Fibroblast of skin of right biceps (primary cell): ENCODE results near the gene OR2L5.

ENCODE experiments used
- DNase-seq: peaks from one replicate; pipeline ENCODE4 v3.0.0-alpha.2; 2013

OR2L5 gene, protein sequence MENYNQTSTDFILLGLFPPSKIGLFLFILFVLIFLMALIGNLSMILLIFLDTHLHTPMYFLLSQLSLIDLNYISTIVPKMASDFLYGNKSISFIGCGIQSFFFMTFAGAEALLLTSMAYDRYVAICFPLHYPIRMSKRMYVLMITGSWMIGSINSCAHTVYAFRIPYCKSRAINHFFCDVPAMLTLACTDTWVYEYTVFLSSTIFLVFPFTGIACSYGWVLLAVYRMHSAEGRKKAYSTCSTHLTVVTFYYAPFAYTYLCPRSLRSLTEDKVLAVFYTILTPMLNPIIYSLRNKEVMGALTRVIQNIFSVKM

GRCh38 chr1:248013229-248013710 lies at the start of gene OR2L5:
Gene OR2L5, plus strand, starts transcription at chr1:248013660. Its CDS starts 8,288 bp downstream, at chr1:248021948.
- DNase-seq, result no peak

GRCh38 chr1:247964933-247965332 lies 48.5 kb upstream of the OR2L5 start, which contains the start of gene OR2AK2:
Gene OR2AK2, plus strand, starts transcription at chr1:247965233. Its CDS starts 144 bp downstream, at chr1:247965377.
- no peak for DNase-seq

- DNase-seq, result no peak
Measured at GRCh38 chr1:247966532-247967204, 46.8 kb upstream of the OR2L5 start.

DNA sequence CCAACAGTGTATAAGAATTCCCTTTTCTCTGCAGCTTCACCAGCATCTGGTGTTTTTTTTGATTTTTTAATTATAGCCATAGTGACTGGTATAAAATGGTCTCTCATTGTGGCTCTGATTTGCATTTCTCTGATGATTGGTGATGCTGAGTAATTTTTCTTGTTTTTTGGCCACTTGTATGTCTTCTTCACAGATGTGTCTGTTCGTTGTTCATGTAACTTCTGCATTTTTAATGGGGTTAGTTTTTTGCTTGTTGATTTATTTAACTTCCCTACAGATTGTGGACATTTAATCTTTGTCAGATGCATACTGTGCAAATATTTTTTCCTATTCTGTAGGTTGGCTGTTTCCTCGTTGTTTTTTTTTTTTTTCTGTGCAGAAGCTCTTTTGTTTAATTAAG lies 20.5 kb upstream of the OR2L5 start:
- no peak for DNase-seq

DNA sequence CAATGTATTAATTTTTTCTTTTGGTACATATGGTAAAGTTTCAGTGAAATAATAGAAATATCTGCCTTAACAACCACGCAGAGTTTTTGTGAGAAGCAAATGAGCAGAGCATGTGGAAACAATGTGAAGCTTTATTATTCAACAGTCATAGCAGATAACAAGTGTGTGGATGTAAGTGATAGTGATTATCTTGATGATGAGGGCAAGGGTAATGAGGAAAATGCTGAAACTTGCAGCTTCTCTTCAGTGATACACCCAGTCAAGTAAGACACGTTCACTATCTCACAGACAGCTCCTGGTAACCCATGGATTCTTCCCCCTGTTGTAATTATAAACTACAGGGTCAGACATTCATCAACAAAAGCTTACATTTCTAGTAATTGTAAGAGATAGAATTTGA lies 14.6 kb upstream of the OR2L5 start:
- DNase-seq, result no peak

DNA sequence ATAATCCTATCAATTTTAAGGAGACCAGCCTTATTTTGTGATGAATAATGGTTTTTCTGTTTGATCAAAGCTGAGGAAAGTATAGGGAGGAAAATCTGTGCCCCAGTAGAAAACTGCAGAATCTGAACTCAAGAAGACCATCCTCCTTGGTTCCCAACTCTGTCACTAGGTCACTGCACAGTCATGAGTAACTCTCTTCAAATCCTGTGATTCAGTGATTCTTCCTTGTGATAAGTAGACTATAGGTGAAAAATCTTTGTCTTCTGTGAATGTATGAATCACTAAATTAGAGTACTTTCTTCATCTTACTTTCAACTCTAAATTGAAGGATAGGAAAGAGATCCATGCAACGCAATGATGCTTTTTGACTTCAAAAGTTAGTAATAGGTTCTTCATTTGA lies 13.3 kb upstream of the OR2L5 start:
- no peak for DNase-seq

DNA sequence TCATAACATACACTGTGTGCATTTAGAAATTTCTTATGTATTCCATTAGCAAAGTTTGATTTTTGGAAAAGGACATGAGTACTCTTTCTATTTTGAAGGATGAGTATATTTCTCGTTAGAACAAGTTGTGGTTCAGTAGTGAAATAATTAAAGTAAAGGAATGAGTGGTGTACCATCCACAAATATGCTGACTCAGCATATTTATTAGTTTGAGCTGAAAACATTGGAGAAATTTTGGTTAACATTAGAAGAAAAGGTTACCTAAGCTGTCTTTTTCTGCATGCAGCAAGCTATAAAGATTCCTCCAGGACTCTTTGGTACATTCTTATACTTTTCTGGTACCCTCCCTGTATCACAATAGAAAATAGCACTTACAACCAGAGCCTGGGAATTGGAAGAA lies 5.7 kb upstream of the OR2L5 start:
- DNase-seq, result no peak

DNA sequence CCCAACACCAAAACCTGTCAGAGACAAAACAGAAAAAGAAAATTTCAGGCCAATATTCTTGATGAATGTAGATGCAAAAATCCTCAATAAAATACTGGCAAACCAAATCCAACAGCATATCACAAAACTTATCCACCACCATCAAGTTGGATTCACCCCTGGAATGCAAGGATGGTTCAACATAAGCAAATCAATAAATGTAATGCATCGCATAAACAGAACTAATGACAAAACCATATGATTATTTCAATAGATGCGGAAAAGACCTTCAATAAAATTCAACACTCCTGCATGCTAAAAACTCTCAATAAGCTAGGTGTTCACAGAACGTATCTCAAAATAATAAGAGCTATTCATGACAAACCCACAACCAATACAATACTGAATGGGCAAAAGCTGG lies 3.8 kb upstream of the OR2L5 start:
- DNase-seq, result no peak

- DNase-seq, result no peak
Measured at GRCh38 chr1:248015803-248016202, 2.3 kb downstream of the OR2L5 start.

DNA sequence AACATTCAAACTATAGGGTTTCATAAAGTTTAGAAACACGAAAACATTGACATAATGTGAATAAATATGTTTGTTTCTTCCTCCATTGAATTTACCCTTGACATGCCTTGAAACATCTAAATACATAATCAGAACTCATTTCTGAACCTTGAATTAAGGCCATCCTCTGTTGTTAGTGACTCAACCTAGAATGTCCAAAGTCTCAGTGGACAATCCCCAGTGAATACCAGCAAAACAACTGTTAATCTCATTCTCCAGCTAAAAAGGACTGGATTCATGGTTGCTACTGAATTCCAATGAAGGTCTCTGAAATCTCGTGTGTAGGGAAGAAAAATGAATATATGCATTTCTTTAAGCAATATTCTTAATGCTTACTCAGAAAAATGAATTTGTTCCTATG lies 16.3 kb downstream of the OR2L5 start, which contains the start of gene OR2L2:
Gene OR2L2, plus strand, starts transcription at position 301 of the 400 bp plus-strand sequence. CDS start 8,198 bp downstream, outside the sequence.
- no peak for DNase-seq

DNA sequence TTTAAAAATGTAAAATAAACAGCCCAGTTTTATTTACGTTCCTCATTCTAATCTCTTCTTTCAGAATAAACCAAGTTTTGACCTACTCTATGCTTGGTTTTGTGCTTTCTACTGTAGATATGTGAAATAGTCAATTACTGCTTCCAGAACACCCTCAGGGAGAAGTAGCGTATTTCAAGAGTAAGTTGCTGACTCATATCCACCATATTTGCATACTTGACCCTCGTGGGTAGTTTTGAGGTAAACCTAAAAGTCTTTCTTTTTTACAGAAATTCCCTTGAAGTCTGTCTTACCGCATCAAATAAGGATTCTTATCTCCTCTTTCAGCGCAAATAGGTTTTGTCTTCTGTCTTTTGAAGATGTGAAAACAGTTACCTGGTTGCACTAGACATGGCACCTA lies 31.7 kb downstream of the OR2L5 start:
- DNase-seq, result no peak

- DNase-seq, result no peak
Measured at GRCh38 chr1:248046536-248046935, 33.1 kb downstream of the OR2L5 start, which contains the start of gene OR2L3. Gene OR2L3, plus strand, starts transcription at chr1:248046836. Its CDS starts 13,846 bp downstream, at chr1:248060682.

GRCh38 chr1:248047008-248047407 lies 33.5 kb downstream of the OR2L5 start:
- DNase-seq, result no peak

DNA sequence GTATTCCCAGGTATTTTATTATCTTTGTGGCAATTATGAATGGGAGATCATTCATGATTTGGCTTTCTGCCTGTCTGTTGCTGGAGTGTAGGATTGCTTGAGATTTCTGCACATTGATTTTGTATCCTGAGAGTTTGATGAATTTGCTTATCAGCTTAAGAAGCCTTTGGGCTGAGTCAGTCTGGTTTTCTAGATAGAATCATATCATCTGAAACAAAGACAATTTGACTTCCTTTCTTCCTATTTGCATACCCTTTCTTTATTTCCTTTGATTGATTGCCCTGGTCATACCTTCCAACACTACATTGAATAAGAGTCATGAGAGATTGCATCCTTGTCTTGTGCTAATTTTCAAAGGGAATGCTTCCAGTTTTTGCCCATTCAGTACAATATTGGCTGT lies 41.2 kb downstream of the OR2L5 start:
- DNase-seq, result no peak

DNA sequence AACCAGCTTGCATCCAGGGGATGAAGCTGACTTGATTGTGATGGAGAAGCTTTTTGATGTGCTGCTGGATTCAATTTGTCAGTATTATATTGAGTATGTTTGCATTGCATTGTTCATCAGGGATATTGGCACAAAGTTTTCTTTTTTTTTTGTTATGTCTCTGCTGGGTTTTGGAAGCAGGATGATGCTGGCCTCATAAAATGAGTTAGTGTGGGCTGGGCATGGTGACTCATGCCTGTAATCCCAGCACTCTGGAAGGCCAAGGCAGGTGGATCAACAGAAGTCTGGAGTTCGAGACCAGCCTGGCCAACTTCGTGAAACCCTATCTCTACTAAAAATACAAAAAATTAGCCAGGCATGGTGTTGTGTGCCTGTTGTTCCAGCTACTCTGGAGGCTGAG lies 41.8 kb downstream of the OR2L5 start:
- DNase-seq, result no peak

GRCh38 chr1:248065071-248065470 lies 51.6 kb downstream of the OR2L5 start:
- no peak for DNase-seq

GRCh38 chr1:248065604-248066003 lies 52.1 kb downstream of the OR2L5 start:
- DNase-seq, result no peak
